SK-N-SH (cell line): ENCODE measurements around the gene PAX2. TPM values are rescaled to one million over a fixed set of nuclear protein-coding genes. Genes with fewer than 3 reads are reported as not detected.

Source experiments
- CTCF ChIA-PET: fragments of 300-600, 350-600 bp; formaldehyde crosslinking; extraction: SDS; loops from one replicate; lab custom pipeline; 2021; lab: Yijun Ruan, JAX
- POLR2A ChIA-PET: fragments of 350-600 bp; sonication (Branson Sonifier 250); formaldehyde crosslinking; extraction: SDS; loops from one replicate; lab custom pipeline; 2020; ENCODE audit warnings: antibody characterized with exemption, inconsistent platforms; lab: Yijun Ruan, JAX
- DNase-seq: peaks from one replicate; pipeline ENCODE4 v3.0.0; 2012
- H2AFZ ChIP-seq: fragments of 200-600 bp; sonication (generic); 2 replicates; pipeline ENCODE4 v1.8.1; 2016; ENCODE audit warnings: antibody characterized with exemption, mild to moderate bottlenecking, low read depth
- H3F3A ChIP-seq: fragments of 200-600 bp; sonication (generic); replicated peaks from 2 replicates; pipeline ENCODE3; 2016; ENCODE audit warnings: antibody characterized with exemption, mild to moderate bottlenecking; ENCODE audit not compliant: insufficient read depth
- H3K27ac ChIP-seq, 2 experiments: fragments of 200-500 bp in 1 of 2; fragments of 200-600 bp in 1 of 2; sonication (Bioruptor generic) in 1 of 2; sonication (generic), shearing (Covaris generic) in 1 of 2; 2 replicates each; pipeline versions ENCODE4 v1.5.1 to v1.6.1; 2014 to 2016; ENCODE audit warnings: low read depth in 2 of 2, inconsistent platforms in 1 of 2, low read length in 1 of 2, mild to moderate bottlenecking in 1 of 2, mixed read lengths in 1 of 2
- H3K27me3 ChIP-seq: fragments of 200-600 bp; sonication (generic), shearing (Covaris generic); 2 replicates; pipeline ENCODE4 v1.6.1; 2016; ENCODE audit warnings: mixed run types; ENCODE audit not compliant: insufficient read depth
- H3K36me3 ChIP-seq, 2 experiments: fragments of 200-500 bp in 1 of 2; fragments of 200-600 bp in 1 of 2; sonication (Bioruptor generic) in 1 of 2; sonication (generic) in 1 of 2; replicated peaks in 1 of 2; 2 replicates each; pipeline versions ENCODE3 to v1.5.1; 2014 to 2016; ENCODE audit warnings: low read length in 1 of 2, mild to moderate bottlenecking in 1 of 2; ENCODE audit not compliant: insufficient read depth in 2 of 2, control insufficient read depth in 1 of 2
- H3K4me1 ChIP-seq, 2 experiments: fragments of 200-500 bp in 1 of 2; fragments of 200-600 bp in 1 of 2; sonication (Bioruptor generic) in 1 of 2; sonication (generic), shearing (Covaris generic) in 1 of 2; 2 replicates each; pipeline versions ENCODE4 v1.5.1 to v1.6.1; 2014 to 2016; ENCODE audit warnings: low read depth in 1 of 2, low read length in 1 of 2, mixed run types in 1 of 2; ENCODE audit not compliant: insufficient read depth in 2 of 2, control insufficient read depth in 1 of 2
- H3K4me2 ChIP-seq: fragments of 200-600 bp; sonication (generic), shearing (Covaris generic); 2 replicates; pipeline ENCODE4 v1.6.1; 2017; ENCODE audit warnings: mixed run types
- H3K4me3 ChIP-seq, 2 experiments: fragments of 200-500 bp in 1 of 2; fragments of 200-600 bp in 1 of 2; sonication (Bioruptor generic) in 1 of 2; sonication (generic), shearing (Covaris generic) in 1 of 2; 2 replicates each; pipeline versions ENCODE4 v1.5.1 to v1.8.1; 2014 to 2016; ENCODE audit warnings: low read depth in 2 of 2, inconsistent platforms in 1 of 2, low read length in 1 of 2, mild to moderate bottlenecking in 1 of 2, mixed read lengths in 1 of 2, moderate library complexity in 1 of 2
- H3K79me2 ChIP-seq: fragments of 200-600 bp; sonication (generic); 2 replicates; pipeline ENCODE4 v1.8.1; 2017; ENCODE audit warnings: mild to moderate bottlenecking; ENCODE audit not compliant: insufficient read depth
- H3K9ac ChIP-seq: fragments of 200-600 bp; sonication (generic); 2 replicates; pipeline ENCODE4 v1.6.1; 2017; ENCODE audit warnings: mixed run types
- H3K9me2 ChIP-seq: fragments of 200-600 bp; sonication (generic); 2 replicates; pipeline ENCODE4 v1.6.1; 2017; ENCODE audit warnings: mixed run types
- H3K9me3 ChIP-seq: fragments of 200-600 bp; sonication (generic); 2 replicates; pipeline ENCODE4 v1.6.1; 2017; ENCODE audit warnings: mixed run types, mild to moderate bottlenecking, moderate library complexity
- H4K20me1 ChIP-seq: fragments of 200-600 bp; sonication (generic); 2 replicates; pipeline ENCODE4 v1.6.1; 2017; ENCODE audit warnings: mild to moderate bottlenecking, mixed run types; ENCODE audit not compliant: insufficient read depth
- FOSL2 ChIP-seq: IDR thresholded peaks from 2 replicates; pipeline ENCODE4 v1.4.0; 2012; ENCODE audit warnings: low read depth, mild to moderate bottlenecking, moderate library complexity, borderline replicate concordance
- FOXJ3 ChIP-seq: sonication (generic); formaldehyde crosslinking; IDR thresholded peaks from 2 replicates; pipeline ENCODE4 v1.5.1; 2020; ENCODE audit warnings: mild to moderate bottlenecking, missing genetic modification reagents
- GABPA ChIP-seq: IDR thresholded peaks from 2 replicates; pipeline ENCODE4 v1.4.0; 2012; ENCODE audit warnings: low read depth, mild to moderate bottlenecking
- GATA2 ChIP-seq: sonication (generic); formaldehyde crosslinking; IDR thresholded peaks from 2 replicates; pipeline ENCODE4 v1.5.0; 2020; ENCODE audit warnings: mild to moderate bottlenecking, missing genetic modification reagents
- JUND ChIP-seq: IDR thresholded peaks from 2 replicates; pipeline ENCODE4 v1.4.0; 2012
- MXI1 ChIP-seq: IDR thresholded peaks from 2 replicates; pipeline ENCODE4 v1.6.1; 2012; ENCODE audit warnings: mild to moderate bottlenecking, low read depth, low read length, improper control_type of control experiment
- RAD21 ChIP-seq: IDR thresholded peaks from 2 replicates; pipeline ENCODE4 v1.6.1; 2012; ENCODE audit warnings: mild to moderate bottlenecking, low read length
- RFX5 ChIP-seq: IDR thresholded peaks from 2 replicates; pipeline ENCODE4 v1.6.1; 2012; ENCODE audit warnings: mild to moderate bottlenecking, improper control_type of control experiment, low read length
- SIN3A ChIP-seq: IDR thresholded peaks from 2 replicates; pipeline ENCODE4 v1.6.1; 2012; ENCODE audit warnings: low read depth, mild to moderate bottlenecking, low read length, moderate library complexity, borderline replicate concordance
- YY1 ChIP-seq: IDR thresholded peaks from 2 replicates; pipeline ENCODE4 v1.4.0; 2012; ENCODE audit warnings: low read depth, mild to moderate bottlenecking
- WGBS: methylation state at CpG from one replicate; pipeline ENCODE4 v1.1.6; 2017; ENCODE audit warnings: low lambda C conversion rate; 5-methylcytosine and 5-hydroxymethylcytosine counted together
- polyA plus RNA-seq, 3 experiments: library from polyadenylated mRNA; depleted of rRNA; stranded (reverse); fragments of >200 nt; gene quantifications; 2 replicates each; pipeline ENCODE4 v1.2.3, GENCODE V29; 2012
- TF ChIP-seq, protein P1 (sequence below): IDR thresholded peaks from 2 replicates; pipeline ENCODE4; 2012
- TF ChIP-seq, protein P2 (sequence below): IDR thresholded peaks from 2 replicates; pipeline ENCODE4 v1.4.0; 2012; ENCODE audit warnings: low read depth, borderline replicate concordance
- TF ChIP-seq, protein P3 (sequence below): fragments of 150-350 bp; IDR thresholded peaks from 2 replicates; pipeline ENCODE4 v1.6.1; 2016; ENCODE audit warnings: mild to moderate bottlenecking, low read depth, low read length
- TF ChIP-seq, protein P4 (sequence below): fragments of 200-600 bp; sonication (generic); IDR thresholded peaks from 2 replicates; pipeline ENCODE4 v1.6.1; 2017; ENCODE audit warnings: antibody characterized with exemption, mild to moderate bottlenecking, moderate library complexity
- TF ChIP-seq, protein P5 (sequence below): fragments of 150-350 bp; IDR thresholded peaks from 2 replicates; pipeline ENCODE4 v1.6.1; 2017; ENCODE audit warnings: antibody characterized with exemption, low read length, low read depth, borderline replicate concordance
- TF ChIP-seq, protein P6 (sequence below): IDR thresholded peaks from 2 replicates; pipeline ENCODE4 v1.4.0; 2012; ENCODE audit warnings: low read depth

The PAX2 gene
- polyA plus RNA-seq, 1 of the 3 experiments (the other 2 are of a cell fraction) = not detected

DNA sequence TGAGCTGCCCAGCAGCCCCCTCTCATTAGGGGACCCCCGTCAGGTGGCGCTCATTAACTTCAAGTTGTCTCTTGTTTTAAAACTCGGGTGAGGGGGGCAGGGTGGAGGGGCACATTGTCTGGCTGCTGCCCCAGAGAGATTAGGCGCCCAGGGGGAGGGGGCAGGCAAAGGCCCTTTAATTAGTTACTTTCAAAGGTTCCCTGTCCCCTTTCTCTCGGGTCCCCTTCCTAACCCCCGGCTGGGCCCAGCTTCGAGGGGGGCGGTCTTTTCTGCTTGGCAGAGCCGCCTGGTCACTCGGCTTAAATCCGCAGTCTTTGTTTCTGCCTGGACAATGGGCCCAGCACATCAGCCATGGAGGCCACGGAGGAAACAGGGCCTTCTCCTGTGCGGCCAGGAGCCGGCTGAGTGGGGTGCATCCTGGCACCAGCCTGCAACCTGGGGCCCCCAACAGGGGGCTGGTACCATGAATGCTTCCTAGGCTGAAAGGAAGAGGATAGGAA, 128.5 kb downstream of the PAX2 start:
- no peak for DNase-seq

DNA sequence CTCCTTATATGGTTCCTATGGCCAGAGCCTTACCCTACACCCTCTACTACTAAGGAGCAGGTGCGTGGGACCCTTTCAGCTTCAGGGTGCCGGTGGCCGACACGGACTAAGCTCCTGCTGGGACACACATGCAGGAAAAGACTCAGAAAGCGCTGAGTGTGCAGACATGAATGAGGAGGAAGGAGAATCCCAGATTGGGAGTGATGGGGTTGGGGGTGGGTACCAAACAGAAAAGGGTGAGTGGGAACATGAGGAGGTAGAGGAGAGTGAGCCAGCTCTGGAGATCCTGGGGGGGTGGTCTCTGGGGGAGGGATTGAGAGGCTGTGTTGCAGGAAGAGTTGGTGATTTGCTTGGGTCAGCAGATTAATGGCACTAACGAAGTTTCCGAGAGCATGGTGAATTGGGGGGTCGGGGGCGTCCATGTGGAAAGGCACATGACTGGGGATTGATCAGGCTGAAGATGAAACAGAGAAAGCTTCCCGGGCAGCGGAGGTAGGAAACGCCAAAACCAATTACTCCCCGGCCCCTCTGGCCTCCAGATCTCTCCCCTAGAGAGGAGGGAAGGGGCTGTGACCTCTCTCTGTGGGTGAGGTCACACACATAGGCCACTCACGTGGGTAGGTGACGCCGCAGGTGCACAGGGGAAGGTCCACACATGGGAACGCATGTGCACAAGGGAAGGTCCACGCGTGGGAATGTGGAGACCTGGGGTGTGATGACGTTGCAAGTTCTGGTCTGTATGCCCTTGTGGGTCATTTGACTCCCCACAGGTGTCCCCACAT, 129.5 kb downstream of the PAX2 start:
- no peak overlapping the region for H2AFZ ChIP-seq
- H3K9ac ChIP-seq = no peak overlapping the region
- ChIA-PET CTCF (interaction anchor here (1.2 to 15.7 kb wide), 6 partner anchors 14 to 393 kb away, joined by 3 to 267 read pairs (median 16); partner anchors contain the start of gene PAX2), POLR2A (interaction anchor here (0.7 kb wide), 1 partner anchor 38 kb away, joined by 3 read pairs; the partner anchor contains the start of gene SLF2)
- H3K4me1 ChIP-seq = peaks cover 0 to 6% of the 10 kb centered on the region in 2 experiments; a peak in 2 of 4 replicates
- no peak overlapping the region for H3K4me2 ChIP-seq
- H3F3A ChIP-seq = no peaks in the 10 kb centered on the region
- no peaks in the 10 kb centered on the region for H4K20me1 ChIP-seq
- H3K27ac ChIP-seq = no peak overlapping the region
- H3K4me3 ChIP-seq = no peak overlapping the region
- DNase-seq = no peak
- no peaks in the 10 kb centered on the region for H3K9me2 ChIP-seq
- 82% methylated on average over 20 of the region's 20 CpGs for WGBS
- H3K9me3 ChIP-seq = no peaks in the 10 kb centered on the region
- H3K36me3 ChIP-seq = no peaks in the 10 kb centered on the region
- no peaks in the 10 kb centered on the region for H3K79me2 ChIP-seq
- no peaks in the 10 kb centered on the region for H3K27me3 ChIP-seq
- TF ChIP-seq, protein P1, sequence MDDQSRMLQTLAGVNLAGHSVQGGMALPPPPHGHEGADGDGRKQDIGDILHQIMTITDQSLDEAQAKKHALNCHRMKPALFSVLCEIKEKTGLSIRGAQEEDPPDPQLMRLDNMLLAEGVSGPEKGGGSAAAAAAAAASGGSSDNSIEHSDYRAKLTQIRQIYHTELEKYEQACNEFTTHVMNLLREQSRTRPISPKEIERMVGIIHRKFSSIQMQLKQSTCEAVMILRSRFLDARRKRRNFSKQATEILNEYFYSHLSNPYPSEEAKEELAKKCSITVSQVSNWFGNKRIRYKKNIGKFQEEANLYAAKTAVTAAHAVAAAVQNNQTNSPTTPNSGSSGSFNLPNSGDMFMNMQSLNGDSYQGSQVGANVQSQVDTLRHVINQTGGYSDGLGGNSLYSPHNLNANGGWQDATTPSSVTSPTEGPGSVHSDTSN = no peak
- TF ChIP-seq RAD21 = no peak
- TF ChIP-seq, protein P2, sequence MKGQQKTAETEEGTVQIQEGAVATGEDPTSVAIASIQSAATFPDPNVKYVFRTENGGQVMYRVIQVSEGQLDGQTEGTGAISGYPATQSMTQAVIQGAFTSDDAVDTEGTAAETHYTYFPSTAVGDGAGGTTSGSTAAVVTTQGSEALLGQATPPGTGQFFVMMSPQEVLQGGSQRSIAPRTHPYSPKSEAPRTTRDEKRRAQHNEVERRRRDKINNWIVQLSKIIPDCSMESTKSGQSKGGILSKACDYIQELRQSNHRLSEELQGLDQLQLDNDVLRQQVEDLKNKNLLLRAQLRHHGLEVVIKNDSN = no peak
- TF ChIP-seq JUND = no peak
- no peak for TF ChIP-seq FOSL2
- no peak for TF ChIP-seq MXI1
- no peak for TF ChIP-seq GABPA
- TF ChIP-seq GATA2 (CRISPR knock-in tag) = no peak
- TF ChIP-seq, protein P3, sequence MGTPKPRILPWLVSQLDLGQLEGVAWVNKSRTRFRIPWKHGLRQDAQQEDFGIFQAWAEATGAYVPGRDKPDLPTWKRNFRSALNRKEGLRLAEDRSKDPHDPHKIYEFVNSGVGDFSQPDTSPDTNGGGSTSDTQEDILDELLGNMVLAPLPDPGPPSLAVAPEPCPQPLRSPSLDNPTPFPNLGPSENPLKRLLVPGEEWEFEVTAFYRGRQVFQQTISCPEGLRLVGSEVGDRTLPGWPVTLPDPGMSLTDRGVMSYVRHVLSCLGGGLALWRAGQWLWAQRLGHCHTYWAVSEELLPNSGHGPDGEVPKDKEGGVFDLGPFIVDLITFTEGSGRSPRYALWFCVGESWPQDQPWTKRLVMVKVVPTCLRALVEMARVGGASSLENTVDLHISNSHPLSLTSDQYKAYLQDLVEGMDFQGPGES = no peak
- TF ChIP-seq, protein P4, sequence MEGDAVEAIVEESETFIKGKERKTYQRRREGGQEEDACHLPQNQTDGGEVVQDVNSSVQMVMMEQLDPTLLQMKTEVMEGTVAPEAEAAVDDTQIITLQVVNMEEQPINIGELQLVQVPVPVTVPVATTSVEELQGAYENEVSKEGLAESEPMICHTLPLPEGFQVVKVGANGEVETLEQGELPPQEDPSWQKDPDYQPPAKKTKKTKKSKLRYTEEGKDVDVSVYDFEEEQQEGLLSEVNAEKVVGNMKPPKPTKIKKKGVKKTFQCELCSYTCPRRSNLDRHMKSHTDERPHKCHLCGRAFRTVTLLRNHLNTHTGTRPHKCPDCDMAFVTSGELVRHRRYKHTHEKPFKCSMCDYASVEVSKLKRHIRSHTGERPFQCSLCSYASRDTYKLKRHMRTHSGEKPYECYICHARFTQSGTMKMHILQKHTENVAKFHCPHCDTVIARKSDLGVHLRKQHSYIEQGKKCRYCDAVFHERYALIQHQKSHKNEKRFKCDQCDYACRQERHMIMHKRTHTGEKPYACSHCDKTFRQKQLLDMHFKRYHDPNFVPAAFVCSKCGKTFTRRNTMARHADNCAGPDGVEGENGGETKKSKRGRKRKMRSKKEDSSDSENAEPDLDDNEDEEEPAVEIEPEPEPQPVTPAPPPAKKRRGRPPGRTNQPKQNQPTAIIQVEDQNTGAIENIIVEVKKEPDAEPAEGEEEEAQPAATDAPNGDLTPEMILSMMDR = no peak
- TF ChIP-seq, protein P5, sequence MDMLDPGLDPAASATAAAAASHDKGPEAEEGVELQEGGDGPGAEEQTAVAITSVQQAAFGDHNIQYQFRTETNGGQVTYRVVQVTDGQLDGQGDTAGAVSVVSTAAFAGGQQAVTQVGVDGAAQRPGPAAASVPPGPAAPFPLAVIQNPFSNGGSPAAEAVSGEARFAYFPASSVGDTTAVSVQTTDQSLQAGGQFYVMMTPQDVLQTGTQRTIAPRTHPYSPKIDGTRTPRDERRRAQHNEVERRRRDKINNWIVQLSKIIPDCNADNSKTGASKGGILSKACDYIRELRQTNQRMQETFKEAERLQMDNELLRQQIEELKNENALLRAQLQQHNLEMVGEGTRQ = no peak

More for the DNA sequence above, 128.5 kb downstream of the PAX2 start:
- TF ChIP-seq, protein P3 = no peak
- TF ChIP-seq MXI1 (no peak), FOXJ3 (CRISPR knock-in tag) (no peak), SIN3A (no peak), RFX5 (no peak), YY1 (no peak), FOSL2 (no peak)
- TF ChIP-seq, protein P6, sequence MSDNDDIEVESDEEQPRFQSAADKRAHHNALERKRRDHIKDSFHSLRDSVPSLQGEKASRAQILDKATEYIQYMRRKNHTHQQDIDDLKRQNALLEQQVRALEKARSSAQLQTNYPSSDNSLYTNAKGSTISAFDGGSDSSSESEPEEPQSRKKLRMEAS = no peak
- no peak overlapping the region for H3K4me3 ChIP-seq
- no peak overlapping the region for H3K27ac ChIP-seq
- H3K27me3 ChIP-seq = no peaks in the 10 kb centered on the region
- WGBS = 78% methylated on average over 10 of the region's 14 CpGs
- no peak overlapping the region for H2AFZ ChIP-seq
- CTCF ChIA-PET = interaction anchor here (1.1 to 15.7 kb wide), 8 partner anchors 14 to 355 kb away, joined by 3 to 267 read pairs (median 18); partner anchors contain the start of gene PAX2
- no peaks in the 10 kb centered on the region for H3K36me3 ChIP-seq
- H3K4me1 ChIP-seq = peaks cover 0 to 6% of the 10 kb centered on the region in 2 experiments; a peak in 2 of 4 replicates
- no peaks in the 10 kb centered on the region for H3K9me3 ChIP-seq
- H3F3A ChIP-seq = no peaks in the 10 kb centered on the region
- no peaks in the 10 kb centered on the region for H3K9me2 ChIP-seq
- H4K20me1 ChIP-seq = no peaks in the 10 kb centered on the region
- POLR2A ChIA-PET = interaction anchor here (0.7 kb wide), 1 partner anchor 39 kb away, joined by 3 read pairs; the partner anchor contains the start of gene SLF2
- no peak overlapping the region for H3K9ac ChIP-seq
- no peaks in the 10 kb centered on the region for H3K79me2 ChIP-seq
- no peak overlapping the region for H3K4me2 ChIP-seq
